ENCODE measurements around the gene EEF2KMT. TPM values are rescaled to one million over a fixed set of nuclear protein-coding genes. Genes with fewer than 3 reads are reported as not detected.
"Not testable (repeated sequence)": the region's sequence is repeated elsewhere in the genome, so short reads cannot be mapped to it uniquely, and the experiment has no call there.

The EEF2KMT gene
- total RNA-seq, 2 experiments from 2014 or later: 7.7 to 8.4 TPM

DNA sequence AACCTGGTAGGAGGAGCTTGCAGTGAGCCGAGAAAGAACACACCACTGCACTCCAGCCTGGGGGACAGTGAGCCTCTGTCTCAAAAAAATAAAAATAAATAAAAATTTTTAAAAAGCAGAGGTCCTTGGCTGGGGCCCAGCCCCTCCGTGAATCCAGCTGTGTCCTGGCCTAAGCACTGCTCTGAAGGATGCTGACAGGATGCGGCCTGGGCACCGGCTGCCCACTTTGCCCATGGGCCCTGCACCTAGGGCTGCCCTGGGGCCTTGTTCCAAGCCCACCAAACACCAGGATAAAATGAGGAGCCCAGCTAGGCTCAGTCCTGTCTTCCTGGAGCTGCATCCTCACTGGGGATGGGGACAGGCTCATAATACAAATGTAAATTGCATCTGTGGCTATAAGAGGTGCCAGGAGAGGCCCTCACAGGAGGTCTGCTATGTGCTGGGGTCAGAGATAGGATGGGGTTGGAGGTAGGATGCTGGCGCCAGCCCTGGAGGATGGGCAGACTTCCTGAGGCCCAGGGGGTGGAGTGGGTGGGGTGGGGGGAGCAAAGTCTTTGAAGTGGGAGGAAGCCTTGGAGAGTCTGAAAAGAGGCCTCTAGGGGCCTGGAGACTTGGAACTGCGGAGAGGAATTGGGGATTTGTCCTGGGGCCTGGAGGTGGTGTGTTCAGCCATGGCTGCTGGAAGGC is 38.1 kb downstream of the EEF2KMT start:
- H3K36me3 Mint-ChIP-seq (ENCODE audit: low read depth): no peaks in the 10 kb centered on the region
- POLR2A ChIA-PET: no interaction called here
- CTCF ChIA-PET: interaction anchor here (1.1 kb wide), 1 partner anchor 22 kb away, joined by 3 read pairs; no protein-coding TSS in a partner anchor
- no peaks in the 10 kb centered on the region for H3K9me3 Mint-ChIP-seq
- no peak overlapping the region for H3K4me3 Mint-ChIP-seq
- no peak overlapping the region for H3K27ac Mint-ChIP-seq
- H3K4me1 Mint-ChIP-seq: no peaks in the 10 kb centered on the region
- no peaks in the 10 kb centered on the region for H3K27me3 Mint-ChIP-seq
- DNase-seq: no peak

DNA sequence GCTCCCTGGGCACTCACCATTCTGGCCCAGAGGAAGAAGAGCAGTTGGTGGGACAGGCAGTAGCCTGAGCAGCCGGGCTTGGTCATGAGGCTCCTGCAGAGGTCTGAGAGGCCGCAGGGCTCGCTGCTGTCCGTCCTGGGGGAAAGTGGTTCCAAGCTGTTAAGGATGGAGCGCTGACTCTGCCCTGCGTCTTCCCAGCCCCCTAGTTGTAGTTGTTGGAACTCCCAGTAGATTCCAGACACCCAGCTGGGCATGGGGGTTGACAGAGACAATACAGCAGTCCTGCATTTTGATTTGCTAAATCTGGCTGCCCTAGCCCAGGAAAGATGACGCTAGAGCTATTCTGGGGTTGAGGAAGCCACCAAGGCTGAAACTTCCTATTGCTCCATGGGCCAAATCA is 39.1 kb downstream of the EEF2KMT start:
- Mint-ChIP-seq H3K4me1 (no peaks in the 10 kb centered on the region), H3K27ac (no peak overlapping the region), H3K36me3 (ENCODE audit: low read depth) (no peaks in the 10 kb centered on the region), H3K4me3 (no peak overlapping the region), H3K9me3 (no peaks in the 10 kb centered on the region), H3K27me3 (no peaks in the 10 kb centered on the region)
- POLR2A ChIA-PET: interaction anchor here (1.9 kb wide), 1 partner anchor 13 kb away, joined by 6 read pairs; the partner anchor contains the start of gene ALG1
- CTCF ChIA-PET: interaction anchor here (1.6 kb wide), 1 partner anchor 13 kb away, joined by 5 read pairs; the partner anchor contains the start of gene ALG1
- DNase-seq: no peak

DNA sequence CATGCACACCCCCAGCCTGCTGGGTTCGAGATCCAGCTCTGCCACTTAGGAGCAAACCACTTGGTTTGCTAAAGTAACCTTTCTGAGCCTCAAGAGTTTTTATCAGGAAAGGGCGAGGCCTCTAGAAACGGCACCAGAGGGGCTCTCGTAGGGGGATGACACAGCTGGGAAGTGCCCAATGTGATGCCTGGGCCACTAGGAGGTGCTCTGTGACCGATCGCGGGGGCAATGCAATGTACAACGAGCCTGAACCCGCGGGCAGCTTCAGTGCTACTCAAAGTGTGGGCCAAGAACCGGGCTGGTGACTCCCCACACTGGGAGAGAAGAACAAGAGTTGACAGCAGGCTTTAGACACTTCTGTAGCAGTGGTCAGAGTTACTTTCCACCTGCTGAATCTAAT is 41.2 kb downstream of the EEF2KMT start:
- Mint-ChIP-seq H3K9me3 (no peaks in the 10 kb centered on the region), H3K27ac (no peak overlapping the region), H3K27me3 (peaks cover 3% of the 10 kb centered on the region), H3K4me1 (no peaks in the 10 kb centered on the region), H3K36me3 (ENCODE audit: low read depth) (no peaks in the 10 kb centered on the region), H3K4me3 (no peak overlapping the region)
- ChIA-PET CTCF (interaction anchor here (0.6 to 1.5 kb wide), 8 partner anchors 13 to 35 kb away, joined by 3 to 17 read pairs (median 4); partner anchors contain the start of gene ALG1), POLR2A (interaction anchor here (0.6 kb wide), 1 partner anchor 30 kb away, joined by 3 read pairs; no protein-coding TSS in a partner anchor)
- peak; percentile 46 for DNase-seq

DNA sequence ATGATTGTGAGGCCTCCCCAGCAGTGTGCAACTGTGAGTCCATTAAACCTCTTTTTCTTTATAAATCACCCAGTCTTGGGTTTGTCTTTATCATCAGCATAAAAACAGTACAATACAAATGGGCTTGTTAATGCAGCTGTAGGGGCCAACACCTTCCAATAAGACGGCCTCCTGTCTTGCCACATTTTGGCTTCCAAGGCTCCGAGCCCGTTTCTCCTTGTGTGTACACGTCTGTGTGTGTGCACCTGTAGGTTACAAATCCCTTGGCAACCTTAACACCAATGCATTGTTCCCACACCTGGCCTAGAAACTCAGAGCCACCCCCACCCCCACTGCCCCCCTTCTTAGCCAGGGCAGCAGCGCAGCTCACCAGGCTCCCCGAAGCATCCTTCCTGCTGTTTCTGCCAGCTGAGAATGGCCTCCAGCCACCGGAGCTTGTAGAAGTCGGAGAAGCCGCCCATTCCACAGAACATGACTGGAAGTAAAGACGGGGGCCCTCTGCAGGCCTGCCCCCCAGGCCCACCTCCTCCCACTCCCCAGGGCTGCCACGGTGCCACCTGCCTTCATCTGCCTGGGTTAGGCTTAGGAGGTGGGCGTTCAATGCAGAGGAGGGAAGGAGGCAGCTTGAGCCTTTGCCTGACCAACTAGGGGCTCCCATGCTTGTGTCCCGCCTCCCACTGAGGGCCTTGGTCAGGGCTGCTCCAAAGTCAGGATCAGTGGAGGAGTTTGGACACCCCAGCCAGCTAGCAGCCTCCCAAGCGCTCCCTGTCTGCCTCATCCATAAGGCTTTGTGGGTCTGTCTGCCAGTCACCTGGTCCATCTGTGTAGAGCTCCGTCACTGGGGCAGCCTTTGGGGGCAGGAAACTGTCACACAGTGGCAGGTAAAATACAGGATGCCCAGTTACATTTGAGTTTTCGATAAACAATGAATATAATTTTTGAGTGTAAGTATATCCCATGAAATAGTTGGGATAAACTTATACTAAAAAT is 42.4 kb downstream of the EEF2KMT start:
- CTCF ChIA-PET: interaction anchor here (0.7 to 1.6 kb wide), 3 partner anchors 9 to 30 kb away, joined by 3 to 6 read pairs (median 4); no protein-coding TSS in a partner anchor
- no peaks in the 10 kb centered on the region for H3K4me1 Mint-ChIP-seq
- no peak overlapping the region for H3K27ac Mint-ChIP-seq
- POLR2A ChIA-PET: interaction anchor here (1.0 kb wide), 1 partner anchor 19 kb away, joined by 4 read pairs; no protein-coding TSS in a partner anchor
- peaks cover 11% of the 10 kb centered on the region for H3K27me3 Mint-ChIP-seq
- no peak for DNase-seq
- H3K36me3 Mint-ChIP-seq (ENCODE audit: low read depth): no peaks in the 10 kb centered on the region
- no peaks in the 10 kb centered on the region for H3K9me3 Mint-ChIP-seq
- no peak overlapping the region for H3K4me3 Mint-ChIP-seq

DNA sequence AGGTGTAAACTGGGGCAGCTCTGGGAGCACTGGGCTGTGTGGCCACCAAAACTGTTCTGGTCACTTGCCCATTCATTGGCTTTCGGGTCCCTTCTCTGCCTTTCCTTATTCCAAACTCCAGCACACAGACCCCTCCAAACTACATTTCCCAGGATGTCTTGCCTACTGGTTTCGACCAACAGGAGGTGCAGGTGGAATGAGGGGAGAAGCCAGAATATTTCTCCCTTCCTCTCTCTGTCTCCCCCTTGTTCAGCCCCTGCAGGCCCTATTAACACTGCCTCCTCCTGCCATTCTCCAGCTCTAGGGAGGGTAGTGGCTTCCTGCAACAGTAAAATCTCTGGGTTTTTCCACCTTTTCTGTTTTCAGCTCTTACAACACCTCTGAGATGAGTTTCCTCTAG is 50.7 kb downstream of the EEF2KMT start:
- Mint-ChIP-seq H3K27ac (no peak overlapping the region), H3K4me3 (no peak overlapping the region), H3K27me3 (peaks cover 18% of the 10 kb centered on the region), H3K36me3 (ENCODE audit: low read depth) (no peaks in the 10 kb centered on the region), H3K4me1 (no peaks in the 10 kb centered on the region), H3K9me3 (no peaks in the 10 kb centered on the region)
- DNase-seq: no peak
- ChIA-PET POLR2A (interaction anchor here (1.4 kb wide), 1 partner anchor 13 kb away, joined by 3 read pairs; the partner anchor contains the start of gene NAGPA), CTCF (interaction anchor here (1.4 kb wide), 1 partner anchor 11 kb away, joined by 3 read pairs; no protein-coding TSS in a partner anchor)

DNA sequence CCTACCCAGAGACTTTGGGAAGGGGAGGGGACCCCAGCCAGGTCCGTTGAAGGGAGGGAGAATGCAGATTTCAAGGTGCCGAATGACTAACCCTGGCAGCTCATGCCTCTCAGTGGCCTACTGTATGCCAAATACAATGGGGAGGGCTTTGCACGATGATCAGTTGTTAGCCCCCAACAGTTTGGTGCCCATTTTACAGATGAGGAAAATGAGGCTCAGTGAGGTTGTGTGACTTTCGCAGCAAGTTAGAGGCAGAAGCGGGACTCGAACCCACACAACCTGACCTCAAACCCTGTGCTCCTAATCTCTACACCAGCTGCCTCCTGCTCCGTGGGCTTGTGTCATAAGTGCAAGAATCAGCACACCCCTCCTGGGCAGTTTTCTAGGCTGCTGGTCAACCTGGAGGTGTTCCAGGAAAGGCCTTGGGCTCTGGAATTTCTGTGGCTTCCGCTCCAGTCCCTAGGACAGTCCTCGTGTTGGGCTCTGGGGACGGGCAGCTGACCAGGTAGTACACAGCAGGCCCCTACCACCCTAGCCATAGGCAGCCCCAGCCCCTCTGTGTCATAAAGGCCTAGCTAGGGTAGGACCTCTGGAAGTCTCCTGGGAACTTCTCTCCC is 52.0 kb downstream of the EEF2KMT start:
- no peaks in the 10 kb centered on the region for H3K36me3 Mint-ChIP-seq (ENCODE audit: low read depth)

DNA sequence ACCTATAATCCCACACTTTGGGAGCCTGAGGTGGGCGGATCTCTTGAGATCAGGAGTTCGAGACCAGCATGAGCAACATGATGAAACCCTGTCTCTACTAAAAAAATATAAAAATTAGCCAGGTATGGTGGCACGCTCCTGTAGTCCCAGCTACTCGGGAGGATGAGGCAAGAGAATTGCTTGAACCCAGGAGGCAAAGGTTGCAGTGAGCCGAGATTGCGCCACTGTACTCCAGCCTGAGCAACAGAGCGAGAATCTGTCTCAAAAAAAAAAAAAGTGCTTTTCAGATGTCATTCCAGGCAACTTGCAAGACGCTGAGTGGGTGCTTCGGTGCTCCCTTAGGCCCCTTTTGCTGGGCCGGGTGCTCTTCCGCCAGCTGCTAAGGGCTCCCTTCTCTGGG is 53.0 kb downstream of the EEF2KMT start:
- H3K9me3 Mint-ChIP-seq; DNase-seq; H3K27me3 Mint-ChIP-seq; CTCF ChIA-PET; H3K36me3 Mint-ChIP-seq (ENCODE audit: low read depth); H3K4me1 Mint-ChIP-seq; H3K4me3 Mint-ChIP-seq; H3K27ac Mint-ChIP-seq: not testable (repeated sequence)
- POLR2A ChIA-PET: interaction anchor here (2.3 kb wide), 1 partner anchor 11 kb away, joined by 8 read pairs; the partner anchor contains the start of gene NAGPA

More for the DNA sequence above, 52.0 kb downstream of the EEF2KMT start:
- Mint-ChIP-seq H3K4me1 (no peaks in the 10 kb centered on the region), H3K27me3 (peaks cover 12% of the 10 kb centered on the region), H3K9me3 (no peaks in the 10 kb centered on the region), H3K27ac (no peak overlapping the region), H3K4me3 (no peak overlapping the region)
- ChIA-PET POLR2A (interaction anchor here (2.3 kb wide), 1 partner anchor 12 kb away, joined by 8 read pairs; the partner anchor contains the start of gene NAGPA), CTCF (no interaction called here)
- no peak for DNase-seq

DNA sequence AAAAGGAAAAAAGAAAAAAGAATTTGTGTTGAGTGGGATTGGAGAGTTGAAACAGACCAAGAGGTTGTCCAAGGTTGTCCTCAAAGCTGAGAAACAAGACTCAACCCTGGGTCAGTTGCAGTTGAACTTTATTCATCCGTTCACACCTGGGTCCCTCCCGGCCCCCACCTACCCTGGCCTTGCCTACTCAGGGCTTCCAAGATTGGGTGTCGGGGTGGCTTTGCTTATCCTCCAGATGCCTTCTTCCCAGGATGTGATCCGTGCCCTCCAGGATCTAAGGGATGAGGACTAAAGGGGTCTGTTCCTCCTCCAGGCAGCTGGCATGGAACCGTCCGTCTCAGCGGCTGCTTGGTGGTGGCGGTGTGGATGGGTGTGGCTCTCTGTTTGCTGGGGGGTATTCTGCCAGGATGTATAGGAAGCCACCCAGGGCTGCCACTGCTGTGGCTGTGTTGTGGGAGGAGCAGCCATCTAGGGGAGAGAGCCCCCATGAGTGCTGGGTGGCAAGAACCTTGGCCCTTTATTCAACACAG is 53.5 kb downstream of the EEF2KMT start:
- Mint-ChIP-seq H3K36me3 (ENCODE audit: low read depth) (no peaks in the 10 kb centered on the region), H3K4me3 (no peak overlapping the region), H3K9me3 (no peaks in the 10 kb centered on the region), H3K4me1 (no peaks in the 10 kb centered on the region), H3K27me3 (peaks cover 3% of the 10 kb centered on the region), H3K27ac (no peak overlapping the region)
- CTCF ChIA-PET: interaction anchor here (1.7 kb wide), 1 partner anchor 12 kb away, joined by 4 read pairs; no protein-coding TSS in a partner anchor
- no peak for DNase-seq
- POLR2A ChIA-PET: interaction anchor here (2.3 kb wide), 1 partner anchor 10 kb away, joined by 8 read pairs; the partner anchor contains the start of gene NAGPA

DNA sequence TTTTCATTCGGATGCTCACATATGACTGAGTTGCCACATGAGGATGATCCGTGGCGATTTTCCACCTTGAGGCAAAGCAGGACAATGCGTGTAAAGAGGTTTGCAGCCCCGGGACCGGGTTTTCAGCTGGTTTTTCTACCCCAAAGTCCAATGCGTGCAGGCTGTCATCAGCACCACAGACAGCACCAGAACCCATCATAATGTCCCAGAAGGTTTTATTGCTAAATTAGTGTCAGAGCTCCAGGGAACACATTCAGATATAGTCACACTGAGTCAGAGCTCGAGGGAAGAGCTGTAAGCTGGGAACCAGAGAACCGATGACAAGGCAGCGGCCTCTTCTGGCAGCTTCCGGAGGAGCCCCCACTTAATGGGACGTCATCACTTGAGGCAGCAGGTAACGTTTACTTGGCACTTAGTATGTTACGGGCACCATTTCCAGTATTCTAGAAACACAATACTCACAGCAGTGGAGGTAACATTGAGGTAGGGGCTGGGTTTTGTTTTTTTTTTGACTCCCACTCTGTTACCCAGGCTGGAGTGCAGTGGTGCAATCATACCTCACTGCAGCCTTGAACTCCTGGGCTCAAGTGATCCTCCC is 54.9 kb downstream of the EEF2KMT start:
- no peak for DNase-seq
- Mint-ChIP-seq H3K9me3 (no peaks in the 10 kb centered on the region), H3K27me3 (peaks cover 2% of the 10 kb centered on the region), H3K27ac (no peak overlapping the region), H3K36me3 (ENCODE audit: low read depth) (no peaks in the 10 kb centered on the region), H3K4me3 (no peak overlapping the region), H3K4me1 (no peaks in the 10 kb centered on the region)
- POLR2A ChIA-PET: no interaction called here
- CTCF ChIA-PET: interaction anchor here (1.7 kb wide), 1 partner anchor 13 kb away, joined by 4 read pairs; no protein-coding TSS in a partner anchor

DNA sequence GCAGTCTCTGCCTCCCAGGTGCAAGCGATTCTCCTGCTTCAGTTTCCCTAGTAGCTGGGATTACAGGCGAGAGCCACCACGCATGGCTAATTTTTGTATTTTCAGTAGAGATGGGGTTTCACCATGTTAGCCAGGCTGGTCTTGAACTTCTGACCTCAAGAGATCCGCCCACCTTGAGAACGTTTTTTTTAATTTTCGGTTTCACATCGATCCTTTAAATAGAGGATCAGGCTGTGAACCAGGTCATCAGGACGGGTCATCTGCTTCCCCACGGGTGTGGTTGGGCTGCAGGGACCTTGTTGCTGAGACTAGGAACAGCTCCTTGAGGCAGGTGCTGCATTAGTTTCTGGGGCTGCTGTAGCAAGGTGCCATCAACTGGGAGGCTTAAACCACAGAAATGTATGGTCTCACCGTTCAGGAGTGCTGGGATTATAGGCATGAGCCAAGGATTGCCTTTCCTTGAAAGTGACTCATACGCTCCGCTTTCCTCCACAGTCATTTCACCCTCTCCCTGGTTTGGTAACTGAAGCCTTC is 55.9 kb downstream of the EEF2KMT start:
- H3K36me3 Mint-ChIP-seq (ENCODE audit: low read depth): no peaks in the 10 kb centered on the region
- H3K27me3 Mint-ChIP-seq: peaks cover 2% of the 10 kb centered on the region
- POLR2A ChIA-PET: no interaction called here
- no peaks in the 10 kb centered on the region for H3K9me3 Mint-ChIP-seq
- CTCF ChIA-PET: no interaction called here
- H3K4me1 Mint-ChIP-seq: no peaks in the 10 kb centered on the region
- DNase-seq: no peak
- no peak overlapping the region for H3K27ac Mint-ChIP-seq
- H3K4me3 Mint-ChIP-seq: no peak overlapping the region

DNA sequence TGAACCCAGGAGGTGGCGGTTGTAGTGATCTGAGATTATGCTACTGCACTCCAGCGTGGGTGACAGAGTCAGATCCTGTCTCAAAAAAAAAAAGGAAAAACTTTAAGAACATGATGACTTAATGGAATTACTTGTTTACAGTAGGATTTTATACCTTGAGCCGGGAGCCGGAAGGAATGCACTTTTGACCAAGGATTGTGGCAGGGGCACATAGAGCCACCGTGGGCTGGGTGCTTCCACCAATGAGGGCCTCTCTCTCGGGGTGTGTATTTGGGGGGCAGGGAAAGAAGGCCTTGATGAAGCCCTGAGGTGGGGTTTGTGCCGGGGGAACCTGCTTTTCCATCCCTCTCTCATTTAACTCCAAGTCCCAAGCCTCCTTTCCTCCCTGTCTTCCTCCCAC is 57.1 kb downstream of the EEF2KMT start:
- H3K27ac Mint-ChIP-seq: no peak overlapping the region
- H3K4me3 Mint-ChIP-seq: no peak overlapping the region
- POLR2A ChIA-PET: no interaction called here
- H3K27me3 Mint-ChIP-seq: peaks cover 2% of the 10 kb centered on the region
- no peaks in the 10 kb centered on the region for H3K9me3 Mint-ChIP-seq
- no peaks in the 10 kb centered on the region for H3K36me3 Mint-ChIP-seq (ENCODE audit: low read depth)
- DNase-seq: no peak
- H3K4me1 Mint-ChIP-seq: peaks cover 2% of the 10 kb centered on the region
- CTCF ChIA-PET: interaction anchor here (0.7 kb wide), 1 partner anchor 515 kb away, joined by 3 read pairs; no protein-coding TSS in a partner anchor

Data from activated CD4-positive, alpha-beta memory T cell treated with anti-CD3 and anti-CD28 coated beads, Interleukin-2, amount 10 ng/mL, durations not matched to agents 7 days and 5 days (primary cell).